Endothelial cell (in vitro differentiated cells): ENCODE results near the gene SVBP. TPM values are rescaled to one million over a fixed set of nuclear protein-coding genes. Genes with fewer than 3 reads are reported as not detected.

ENCODE experiments used
- DNase-seq: peaks from one replicate; pipeline ENCODE4 v3.0.0; 2021; ENCODE audit warnings: low spot score
- H3K27ac Mint-ChIP-seq: one replicate; pipeline ENCODE4 v1.8.0; 2021; ENCODE audit warnings: mixed read lengths, inconsistent platforms; ENCODE audit not compliant: unreplicated experiment
- H3K27me3 Mint-ChIP-seq: one replicate; pipeline ENCODE4 v1.8.0; 2021; ENCODE audit warnings: mild to moderate bottlenecking, moderate library complexity, mixed read lengths, inconsistent platforms; ENCODE audit not compliant: unreplicated experiment
- H3K36me3 Mint-ChIP-seq: one replicate; pipeline ENCODE4 v1.8.0; 2021; ENCODE audit warnings: mild to moderate bottlenecking, low read depth, mixed read lengths, inconsistent platforms; ENCODE audit not compliant: unreplicated experiment
- H3K4me1 Mint-ChIP-seq: one replicate; pipeline ENCODE4 v1.8.0; 2021; ENCODE audit warnings: mild to moderate bottlenecking, mixed read lengths, inconsistent platforms; ENCODE audit not compliant: unreplicated experiment
- H3K4me3 Mint-ChIP-seq: one replicate; pipeline ENCODE4 v1.8.0; 2021; ENCODE audit warnings: mild to moderate bottlenecking, mixed read lengths, inconsistent platforms; ENCODE audit not compliant: unreplicated experiment
- H3K9me3 Mint-ChIP-seq: one replicate; pipeline ENCODE4 v1.8.0; 2021; ENCODE audit warnings: mixed read lengths, inconsistent platforms; ENCODE audit not compliant: unreplicated experiment
- total RNA-seq: library from RNA; stranded (reverse); fragmentation: NEBNext Ultra II Directional; extraction: Animal tissue kit (Norgen Biotek cat#: 25700); gene quantifications from one replicate; pipeline ENCODE4 v1.2.1, GENCODE V29; 2021; ENCODE audit not compliant: unreplicated experiment
- TF ChIP-seq, protein P1 (sequence below): fragments of 200-600 bp; sonication (generic); IDR thresholded peaks from one replicate; pipeline ENCODE4 v1.5.0; 2021; ENCODE audit warnings: antibody characterized with exemption; ENCODE audit not compliant: unreplicated experiment

SVBP gene
- total RNA-seq, 1 donor from 2014 or later: 55.1 TPM

GRCh38 chr1:42788021-42788420 is 29.2 kb downstream of the SVBP start:
- Mint-ChIP-seq H3K36me3 (peaks cover 7% of the 10 kb centered on the region), H3K27ac (no peak overlapping the region), H3K9me3 (no peaks in the 10 kb centered on the region), H3K4me1 (peaks cover 16% of the 10 kb centered on the region), H3K4me3 (no peak overlapping the region), H3K27me3 (peaks cover 3% of the 10 kb centered on the region)
- no peak for DNase-seq
- TF ChIP-seq, protein P1, sequence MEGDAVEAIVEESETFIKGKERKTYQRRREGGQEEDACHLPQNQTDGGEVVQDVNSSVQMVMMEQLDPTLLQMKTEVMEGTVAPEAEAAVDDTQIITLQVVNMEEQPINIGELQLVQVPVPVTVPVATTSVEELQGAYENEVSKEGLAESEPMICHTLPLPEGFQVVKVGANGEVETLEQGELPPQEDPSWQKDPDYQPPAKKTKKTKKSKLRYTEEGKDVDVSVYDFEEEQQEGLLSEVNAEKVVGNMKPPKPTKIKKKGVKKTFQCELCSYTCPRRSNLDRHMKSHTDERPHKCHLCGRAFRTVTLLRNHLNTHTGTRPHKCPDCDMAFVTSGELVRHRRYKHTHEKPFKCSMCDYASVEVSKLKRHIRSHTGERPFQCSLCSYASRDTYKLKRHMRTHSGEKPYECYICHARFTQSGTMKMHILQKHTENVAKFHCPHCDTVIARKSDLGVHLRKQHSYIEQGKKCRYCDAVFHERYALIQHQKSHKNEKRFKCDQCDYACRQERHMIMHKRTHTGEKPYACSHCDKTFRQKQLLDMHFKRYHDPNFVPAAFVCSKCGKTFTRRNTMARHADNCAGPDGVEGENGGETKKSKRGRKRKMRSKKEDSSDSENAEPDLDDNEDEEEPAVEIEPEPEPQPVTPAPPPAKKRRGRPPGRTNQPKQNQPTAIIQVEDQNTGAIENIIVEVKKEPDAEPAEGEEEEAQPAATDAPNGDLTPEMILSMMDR: no peak

DNA sequence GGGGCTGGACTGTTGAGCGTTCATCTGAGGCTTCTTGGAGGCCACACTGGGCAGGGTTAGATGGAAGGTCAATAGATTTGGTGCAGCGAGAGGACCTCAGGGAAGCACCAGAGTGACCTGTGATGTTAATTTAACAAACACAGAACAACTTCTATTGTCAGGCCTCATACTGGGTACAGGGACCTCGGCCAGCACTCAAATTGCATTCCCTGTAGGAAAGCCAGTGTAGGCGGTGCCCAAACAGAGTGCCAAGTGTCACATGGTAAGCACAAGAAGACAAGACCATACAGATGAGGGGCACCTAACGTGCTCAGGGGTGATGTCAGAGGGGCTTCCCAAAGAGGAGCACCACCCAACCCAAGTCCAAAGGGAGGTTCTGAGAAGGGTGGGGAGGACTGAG is 31.1 kb downstream of the SVBP start:
- Mint-ChIP-seq H3K9me3 (no peaks in the 10 kb centered on the region), H3K36me3 (peaks cover 7% of the 10 kb centered on the region), H3K4me1 (peaks cover 16% of the 10 kb centered on the region), H3K27me3 (peaks cover 3% of the 10 kb centered on the region), H3K4me3 (no peak overlapping the region), H3K27ac (peak overlapping the region; percentile 77)
- DNase-seq: no peak
- TF ChIP-seq, protein P1: no peak

- Mint-ChIP-seq H3K36me3 (peaks cover 13% of the 10 kb centered on the region), H3K4me3 (no peak within 1 kb of the TSS), H3K4me1 (peaks cover 16% of the 10 kb centered on the region), H3K9me3 (no peaks in the 10 kb centered on the region), H3K27ac (peak within 1 kb of the TSS; percentile 77), H3K27me3 (peaks cover 5% of the 10 kb centered on the region)
- DNase-seq: peak; percentile 49
- TF ChIP-seq, protein P1: no peak
Measured at GRCh38 chr1:42784946-42785693, 32.1 kb downstream of the SVBP start, which contains the start of gene TMEM269. Gene TMEM269 (plus strand): TSS chr1:42784991. CDS start chr1:42789894, 4,903 bp downstream.

- TF ChIP-seq, protein P1: no peak
- Mint-ChIP-seq H3K9me3 (no peaks in the 10 kb centered on the region), H3K27me3 (peaks cover 5% of the 10 kb centered on the region), H3K4me3 (no peak overlapping the region), H3K27ac (peak overlapping the region; percentile 36), H3K4me1 (peaks cover 16% of the 10 kb centered on the region), H3K36me3 (peaks cover 15% of the 10 kb centered on the region)
- no peak for DNase-seq
Measured at GRCh38 chr1:42784547-42784945, 32.7 kb downstream of the SVBP start.

- Mint-ChIP-seq H3K36me3 (peaks cover 17% of the 10 kb centered on the region), H3K4me1 (peaks cover 16% of the 10 kb centered on the region), H3K9me3 (no peaks in the 10 kb centered on the region), H3K27ac (no peak overlapping the region), H3K4me3 (no peak overlapping the region), H3K27me3 (peaks cover 6% of the 10 kb centered on the region)
- DNase-seq: no peak
- TF ChIP-seq, protein P1: no peak
Measured at GRCh38 chr1:42783092-42783491, 34.1 kb downstream of the SVBP start.
